GM12872 (cell line): Measurements from ENCODE around the gene KAT8.

Source experiments
- CTCF ChIP-seq: IDR thresholded peaks from 3 replicates; pipeline ENCODE4 v1.5.1; 2011; ENCODE audit warnings: low read depth, mild to moderate bottlenecking, low read length, moderate library complexity; ENCODE audit not compliant: insufficient read depth

Gene KAT8

GRCh38 chr16:31085873-31086628, 31.4 kb upstream of the KAT8 start:
- TF ChIP-seq CTCF: no peak

- no peak for TF ChIP-seq CTCF
Measured at GRCh38 chr16:31086629-31086906, 30.9 kb upstream of the KAT8 start.

GRCh38 chr16:31087481-31087880, 30.0 kb upstream of the KAT8 start:
- no peak for TF ChIP-seq CTCF

- TF ChIP-seq CTCF: no peak
Measured at GRCh38 chr16:31087971-31088370, 29.5 kb upstream of the KAT8 start.

GRCh38 chr16:31088459-31089183, 28.8 kb upstream of the KAT8 start, which contains the start of gene PRSS53:
TSS of gene PRSS53 (minus strand) at chr16:31088943. CDS start at chr16:31088809, 134 bp downstream.
- no peak for TF ChIP-seq CTCF

GRCh38 chr16:31089199-31089598, 28.3 kb upstream of the KAT8 start:
- no peak for TF ChIP-seq CTCF

GRCh38 chr16:31090540-31090939, 26.9 kb upstream of the KAT8 start:
- no peak for TF ChIP-seq CTCF
